ENCODE measurements around the gene PRSS27. TPM values are rescaled to one million over a fixed set of nuclear protein-coding genes. Genes with fewer than 3 reads are reported as not detected.
"Not testable (repeated sequence)": the region's sequence is repeated elsewhere in the genome, so short reads cannot be mapped to it uniquely, and the experiment has no call there.

PRSS27 gene
- total RNA-seq, 1 donor from 2014 or later, result 5.5 TPM

GRCh38 chr16:2692251-2692947 is 27.6 kb downstream of the PRSS27 start:
- Mint-ChIP-seq H3K27ac (ENCODE audit: unreplicated experiment) (no peak overlapping the region), H3K36me3 (ENCODE audit: unreplicated experiment) (peaks cover 7% of the 10 kb centered on the region), H3K9me3 (ENCODE audit: unreplicated experiment) (no peaks in the 10 kb centered on the region), H3K4me3 (ENCODE audit: unreplicated experiment) (no peak overlapping the region), H3K27me3 (ENCODE audit: unreplicated experiment) (no peaks in the 10 kb centered on the region), H3K4me1 (ENCODE audit: unreplicated experiment) (no peaks in the 10 kb centered on the region)
- DNase-seq (ENCODE audit: extremely low spot score, unreplicated experiment), result no peak
- no peak for TF ChIP-seq CTCF (IDR thresholded peaks at IDR 0.05)

- H3K36me3 Mint-ChIP-seq (ENCODE audit: unreplicated experiment), result peaks cover under 1% of the 10 kb centered on the region
- no peak for DNase-seq (ENCODE audit: extremely low spot score, unreplicated experiment)
- H3K4me1 Mint-ChIP-seq (ENCODE audit: unreplicated experiment), result no peaks in the 10 kb centered on the region
- no peak for TF ChIP-seq CTCF (IDR thresholded peaks at IDR 0.05)
- no peak overlapping the region for H3K27ac Mint-ChIP-seq (ENCODE audit: unreplicated experiment)
- no peaks in the 10 kb centered on the region for H3K9me3 Mint-ChIP-seq (ENCODE audit: unreplicated experiment)
- H3K4me3 Mint-ChIP-seq (ENCODE audit: unreplicated experiment), result no peak overlapping the region
- no peaks in the 10 kb centered on the region for H3K27me3 Mint-ChIP-seq (ENCODE audit: unreplicated experiment)
Observed at GRCh38 chr16:2691491-2692248, 28.4 kb downstream of the PRSS27 start.

GRCh38 chr16:2690852-2691251 is 29.2 kb downstream of the PRSS27 start:
- no peaks in the 10 kb centered on the region for H3K9me3 Mint-ChIP-seq (ENCODE audit: unreplicated experiment)
- H3K36me3 Mint-ChIP-seq (ENCODE audit: unreplicated experiment), result no peaks in the 10 kb centered on the region
- no peaks in the 10 kb centered on the region for H3K4me1 Mint-ChIP-seq (ENCODE audit: unreplicated experiment)
- no peak overlapping the region for H3K4me3 Mint-ChIP-seq (ENCODE audit: unreplicated experiment)
- no peaks in the 10 kb centered on the region for H3K27me3 Mint-ChIP-seq (ENCODE audit: unreplicated experiment)
- no peak for DNase-seq (ENCODE audit: extremely low spot score, unreplicated experiment)
- TF ChIP-seq CTCF (IDR thresholded peaks at IDR 0.05), result no peak
- no peak overlapping the region for H3K27ac Mint-ChIP-seq (ENCODE audit: unreplicated experiment)

GRCh38 chr16:2689968-2690801 is 29.8 kb downstream of the PRSS27 start:
- H3K9me3 Mint-ChIP-seq (ENCODE audit: unreplicated experiment), result no peaks in the 10 kb centered on the region
- no peak for DNase-seq (ENCODE audit: extremely low spot score, unreplicated experiment)
- H3K4me1 Mint-ChIP-seq (ENCODE audit: unreplicated experiment), result no peaks in the 10 kb centered on the region
- H3K4me3 Mint-ChIP-seq (ENCODE audit: unreplicated experiment), result no peak overlapping the region
- H3K36me3 Mint-ChIP-seq (ENCODE audit: unreplicated experiment), result no peaks in the 10 kb centered on the region
- no peak overlapping the region for H3K27ac Mint-ChIP-seq (ENCODE audit: unreplicated experiment)
- no peaks in the 10 kb centered on the region for H3K27me3 Mint-ChIP-seq (ENCODE audit: unreplicated experiment)
- no peak for TF ChIP-seq CTCF (IDR thresholded peaks at IDR 0.05)

- H3K4me3 Mint-ChIP-seq (ENCODE audit: unreplicated experiment); DNase-seq (ENCODE audit: extremely low spot score, unreplicated experiment); H3K27ac Mint-ChIP-seq (ENCODE audit: unreplicated experiment); H3K4me1 Mint-ChIP-seq (ENCODE audit: unreplicated experiment); H3K36me3 Mint-ChIP-seq (ENCODE audit: unreplicated experiment); H3K27me3 Mint-ChIP-seq (ENCODE audit: unreplicated experiment); H3K9me3 Mint-ChIP-seq (ENCODE audit: unreplicated experiment): not testable (repeated sequence)
Observed at GRCh38 chr16:2689422-2689821, 30.6 kb downstream of the PRSS27 start.

All from osteocyte (in vitro differentiated cells).